ENCODE measurements around the gene INSR. TPM values are rescaled to one million over a fixed set of nuclear protein-coding genes. Genes with fewer than 3 reads are reported as not detected.
A peak's percentile ranks its signal among the peaks of the same experiment; 100 is the strongest.

Gene INSR
- total and polyA plus RNA-seq, 2 of the 8 experiments (the other 6 are each of a cell fraction or from before 2014, with no cell fraction given): 13.1 to 48.7 TPM

DNA sequence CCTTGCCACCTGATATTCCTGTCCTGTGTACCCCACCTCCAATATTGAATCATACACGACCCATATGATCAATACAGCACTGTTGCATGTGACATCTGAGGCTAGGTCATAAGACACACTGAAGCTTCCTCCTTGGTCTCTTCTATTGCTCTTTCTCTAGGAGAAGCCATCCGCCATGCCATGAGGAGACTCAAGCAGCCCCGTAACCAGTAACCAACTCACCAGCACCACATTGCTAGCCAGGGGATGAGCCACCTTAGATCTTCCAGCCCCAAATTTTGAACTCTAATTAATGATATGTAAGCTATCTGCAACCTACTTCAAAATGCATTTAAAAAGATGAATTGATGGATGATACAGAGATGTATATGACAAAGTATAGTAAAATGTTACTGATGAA, 196.1 kb downstream of the INSR start:
- Histone ChIP-seq H4K5ac (ENCODE audit: insufficient read length, low read depth, low read length) (no peak overlapping the region), H3K4me2 (ENCODE audit: insufficient read depth in 1 of 2, low read depth in 2 of 2, low read length in 2 of 2) (peak overlapping the region; percentile 69 to 76), H4K8ac (ENCODE audit: extremely low read depth, insufficient read depth, low read length) (no peak overlapping the region), H2BK15ac (ENCODE audit: low read length) (no peak overlapping the region), H3K27ac (ENCODE audit: low read depth, low read length) (no peak overlapping the region), H3K79me1 (ENCODE audit: low read depth, low read length) (no peaks in the 10 kb centered on the region), H3K27me3 (replicated peaks in 1 of 4; ENCODE audit: control insufficient read depth in 3 of 4, extremely low read depth in 1 of 4, insufficient read depth in 3 of 4, low read length in 3 of 4) (no peaks in the 10 kb centered on the region), H3K79me2 (ENCODE audit: control insufficient read depth in 1 of 2, insufficient read depth in 2 of 2, low read length in 2 of 2) (no peaks in the 10 kb centered on the region), H3K56ac (replicated peaks; ENCODE audit: insufficient read length, low read depth, low read length) (no peak overlapping the region), H3K18ac (ENCODE audit: extremely low read depth, low read length) (no peak overlapping the region), H2BK120ac (replicated peaks; ENCODE audit: low read depth, low read length) (no peak overlapping the region), H3K23me2 (ENCODE audit: low read depth, low read length) (peaks cover 4% of the 10 kb centered on the region; the same call in 1 of the 2 replicates), H3K4me3 (ENCODE audit: extremely low read depth in 1 of 4, insufficient read depth in 2 of 4, low read depth in 3 of 4, low read length in 4 of 4) (peak overlapping the region; percentile 51 to 75 (median 70)), H3K14ac (ENCODE audit: insufficient read length) (no peak overlapping the region), H2BK20ac (ENCODE audit: low read length) (no peak overlapping the region), H4K20me1 (replicated peaks in 1 of 2; ENCODE audit: control insufficient read depth in 1 of 2, insufficient read depth in 2 of 2, low read length in 2 of 2) (no peaks in the 10 kb centered on the region), H3K4me1 (replicated peaks in 1 of 4; ENCODE audit: control insufficient read depth in 3 of 4, insufficient read depth in 4 of 4, low read length in 3 of 4) (peaks cover 0 to 4% (median 0%) of the 10 kb centered on the region in 4 experiments; a peak in 1 of 7 replicates), H3K36me3 (ENCODE audit: control insufficient read depth in 2 of 4, insufficient read depth in 4 of 4, low read length in 3 of 4) (peaks cover 0 to 4% (median 1%) of the 10 kb centered on the region in 4 experiments; a peak in 1 of 8 replicates), H2AFZ (ENCODE audit: low read length) (no peak overlapping the region), H2AK5ac (ENCODE audit: low read depth, low read length) (no peak overlapping the region), H2BK5ac (ENCODE audit: low read depth, low read length) (no peak overlapping the region), H3K4ac (replicated peaks; ENCODE audit: insufficient read length, low read depth, low read length) (no peak overlapping the region), H4K91ac (replicated peaks; ENCODE audit: insufficient read length, low read length) (no peak overlapping the region), H3K9ac (replicated peaks in 1 of 4; ENCODE audit: extremely low read depth in 1 of 4, low read depth in 3 of 4, low read length in 3 of 4) (peak overlapping the region in 2 of 4 experiments; percentile 85 to 86; a peak in 2 of 7 replicates), H3K23ac (ENCODE audit: insufficient read length) (no peak overlapping the region), H3K9me3 (ENCODE audit: insufficient read depth in 2 of 2, low read depth in 1 of 2, low read length in 1 of 2) (peaks cover 12 to 17% of the 10 kb centered on the region in 2 experiments), H2BK12ac (ENCODE audit: low read depth, low read length) (no peak overlapping the region)
- POLR2A ChIA-PET (ENCODE audit: partially characterized antibody): interaction anchor here (0.9 to 2.6 kb wide), 3 partner anchors 12 to 240 kb away, joined by 3 to 8 read pairs (median 4); partner anchors contain the start of gene ZNF557
- WGBS, 2 experiments (ENCODE audit: extremely low coverage in 1 of 2, insufficient coverage in 1 of 2, insufficient read length in 1 of 2, insufficient replicate concordance in 2 of 2, low coverage in 1 of 2, low lambda C conversion rate in 2 of 2, missing lambda C conversion rate in 1 of 2): 98% methylated on average over 3 of the region's 3 CpGs; no CpG with 5 or more reads in 1 of the 2 experiments
- no peak for DNase-seq (ENCODE audit: low read depth in 1 of 2, low spot score in 2 of 2)
- no peak for FAIRE-seq
- CTCF ChIA-PET (ENCODE audit: partially characterized antibody): no interaction called here
- TF ChIP-seq SIN3A (conservative IDR thresholded peaks at IDR 0.05 in 1 of 2, IDR thresholded peaks at IDR 0.05 in 1 of 2; ENCODE audit: low read depth in 1 of 2, low read length in 2 of 2): no peak
- TF ChIP-seq RFX5 (IDR thresholded peaks at IDR 0.05; ENCODE audit: borderline replicate concordance, low read depth, low read length): no peak
- no peak for TF ChIP-seq BCL11A (IDR thresholded peaks at IDR 0.05; ENCODE audit: low read depth in 2 of 2, low read length in 2 of 2)
- TF ChIP-seq POLR2AphosphoS5 (IDR thresholded peaks at IDR 0.05; ENCODE audit: low read depth, low read length): no peak
- TF ChIP-seq RBBP5 (IDR thresholded peaks at IDR 0.05; ENCODE audit: borderline replicate concordance, low read depth, low read length): no peak
- TF ChIP-seq KDM1A (IDR thresholded peaks at IDR 0.05; ENCODE audit: borderline replicate concordance, low read length): no peak
- no peak for TF ChIP-seq SAP30 (IDR thresholded peaks at IDR 0.05; ENCODE audit: insufficient read depth, insufficient replicate concordance, low read length)
- TF ChIP-seq, protein P1, sequence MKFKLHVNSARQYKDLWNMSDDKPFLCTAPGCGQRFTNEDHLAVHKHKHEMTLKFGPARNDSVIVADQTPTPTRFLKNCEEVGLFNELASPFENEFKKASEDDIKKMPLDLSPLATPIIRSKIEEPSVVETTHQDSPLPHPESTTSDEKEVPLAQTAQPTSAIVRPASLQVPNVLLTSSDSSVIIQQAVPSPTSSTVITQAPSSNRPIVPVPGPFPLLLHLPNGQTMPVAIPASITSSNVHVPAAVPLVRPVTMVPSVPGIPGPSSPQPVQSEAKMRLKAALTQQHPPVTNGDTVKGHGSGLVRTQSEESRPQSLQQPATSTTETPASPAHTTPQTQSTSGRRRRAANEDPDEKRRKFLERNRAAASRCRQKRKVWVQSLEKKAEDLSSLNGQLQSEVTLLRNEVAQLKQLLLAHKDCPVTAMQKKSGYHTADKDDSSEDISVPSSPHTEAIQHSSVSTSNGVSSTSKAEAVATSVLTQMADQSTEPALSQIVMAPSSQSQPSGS (IDR thresholded peaks at IDR 0.05; ENCODE audit: low read length): no peak
- TF ChIP-seq SIX5 (IDR thresholded peaks at IDR 0.05; ENCODE audit: low read depth, low read length): no peak
- TF ChIP-seq, protein P2, sequence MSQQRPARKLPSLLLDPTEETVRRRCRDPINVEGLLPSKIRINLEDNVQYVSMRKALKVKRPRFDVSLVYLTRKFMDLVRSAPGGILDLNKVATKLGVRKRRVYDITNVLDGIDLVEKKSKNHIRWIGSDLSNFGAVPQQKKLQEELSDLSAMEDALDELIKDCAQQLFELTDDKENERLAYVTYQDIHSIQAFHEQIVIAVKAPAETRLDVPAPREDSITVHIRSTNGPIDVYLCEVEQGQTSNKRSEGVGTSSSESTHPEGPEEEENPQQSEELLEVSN (IDR thresholded peaks at IDR 0.05): no peak
- no peak for TF ChIP-seq SUZ12 (IDR thresholded peaks at IDR 0.05; ENCODE audit: low read length)

Measured in H1 (cell line).